ENCODE data around the gene LANCL1. TPM values are rescaled to one million over a fixed set of nuclear protein-coding genes. Genes with fewer than 3 reads are reported as not detected.
"Not testable (repeated sequence)": the region's sequence is repeated elsewhere in the genome, so short reads cannot be mapped to it uniquely, and the experiment has no call there.

The LANCL1 gene
- total RNA-seq, 1 donor from 2014 or later, result 53.9 TPM

- DNase-seq (ENCODE audit: low read depth), result no peak
These were observed 16.7 kb downstream of the LANCL1 start for GRCh38 chr2:210459880-210460279.

GRCh38 chr2:210459407-210459806 lies 17.2 kb downstream of the LANCL1 start:
- peak; percentile 14 for DNase-seq (ENCODE audit: low read depth)

GRCh38 chr2:210458395-210458794 lies 18.2 kb downstream of the LANCL1 start:
- no peak for DNase-seq (ENCODE audit: low read depth)

- DNase-seq (ENCODE audit: low read depth), result no peak
These were observed 20.0 kb downstream of the LANCL1 start for GRCh38 chr2:210456571-210456970.

GRCh38 chr2:210454336-210454735 lies 22.2 kb downstream of the LANCL1 start:
- no peak for DNase-seq (ENCODE audit: low read depth)

GRCh38 chr2:210452194-210452593 lies 24.4 kb downstream of the LANCL1 start:
- no peak for DNase-seq (ENCODE audit: low read depth)

GRCh38 chr2:210450942-210451341 lies 25.6 kb downstream of the LANCL1 start:
- DNase-seq (ENCODE audit: low read depth), result not testable (repeated sequence)

- no peak for DNase-seq (ENCODE audit: low read depth)
These were observed 30.8 kb downstream of the LANCL1 start for GRCh38 chr2:210445732-210446131.

- DNase-seq (ENCODE audit: low read depth), result peak; percentile 32
These were observed 31.3 kb downstream of the LANCL1 start for GRCh38 chr2:210445116-210445707.

GRCh38 chr2:210443527-210443926 lies 33.0 kb downstream of the LANCL1 start:
- DNase-seq (ENCODE audit: low read depth), result no peak

- DNase-seq (ENCODE audit: low read depth), result no peak
These were observed 33.7 kb downstream of the LANCL1 start for GRCh38 chr2:210442878-210443277.

- no peak for DNase-seq (ENCODE audit: low read depth)
These were observed 34.1 kb downstream of the LANCL1 start for GRCh38 chr2:210442457-210442856.

- no peak for DNase-seq (ENCODE audit: low read depth)
These were observed 36.4 kb downstream of the LANCL1 start for GRCh38 chr2:210440206-210440605.

- no peak for DNase-seq (ENCODE audit: low read depth)
These were observed 41.1 kb downstream of the LANCL1 start for GRCh38 chr2:210435439-210435838.

GRCh38 chr2:210432633-210433032 lies 43.9 kb downstream of the LANCL1 start:
- no peak for DNase-seq (ENCODE audit: low read depth)

GRCh38 chr2:210429403-210430137 lies 47.0 kb downstream of the LANCL1 start:
- DNase-seq (ENCODE audit: low read depth), result no peak

GRCh38 chr2:210428393-210429179 lies 48.0 kb downstream of the LANCL1 start:
- DNase-seq (ENCODE audit: low read depth), result peak; percentile 38

GRCh38 chr2:210427309-210427708 lies 49.2 kb downstream of the LANCL1 start:
- DNase-seq (ENCODE audit: low read depth), result not testable (repeated sequence)

GRCh38 chr2:210422366-210422765 lies 54.2 kb downstream of the LANCL1 start:
- DNase-seq (ENCODE audit: low read depth), result no peak

GRCh38 chr2:210421916-210422315 lies 54.6 kb downstream of the LANCL1 start:
- peak; percentile 68 for DNase-seq (ENCODE audit: low read depth)

GRCh38 chr2:210412660-210413059 lies 63.9 kb downstream of the LANCL1 start:
- DNase-seq (ENCODE audit: low read depth), result no peak

GRCh38 chr2:210410542-210410941 lies 66.0 kb downstream of the LANCL1 start:
- no peak for DNase-seq (ENCODE audit: low read depth)
